ENCODE data around the gene MAPK8IP3.
"Not testable (repeated sequence)": the region's sequence is repeated elsewhere in the genome, so short reads cannot be mapped to it uniquely, and the experiment has no call there.

MAPK8IP3 gene

DNA sequence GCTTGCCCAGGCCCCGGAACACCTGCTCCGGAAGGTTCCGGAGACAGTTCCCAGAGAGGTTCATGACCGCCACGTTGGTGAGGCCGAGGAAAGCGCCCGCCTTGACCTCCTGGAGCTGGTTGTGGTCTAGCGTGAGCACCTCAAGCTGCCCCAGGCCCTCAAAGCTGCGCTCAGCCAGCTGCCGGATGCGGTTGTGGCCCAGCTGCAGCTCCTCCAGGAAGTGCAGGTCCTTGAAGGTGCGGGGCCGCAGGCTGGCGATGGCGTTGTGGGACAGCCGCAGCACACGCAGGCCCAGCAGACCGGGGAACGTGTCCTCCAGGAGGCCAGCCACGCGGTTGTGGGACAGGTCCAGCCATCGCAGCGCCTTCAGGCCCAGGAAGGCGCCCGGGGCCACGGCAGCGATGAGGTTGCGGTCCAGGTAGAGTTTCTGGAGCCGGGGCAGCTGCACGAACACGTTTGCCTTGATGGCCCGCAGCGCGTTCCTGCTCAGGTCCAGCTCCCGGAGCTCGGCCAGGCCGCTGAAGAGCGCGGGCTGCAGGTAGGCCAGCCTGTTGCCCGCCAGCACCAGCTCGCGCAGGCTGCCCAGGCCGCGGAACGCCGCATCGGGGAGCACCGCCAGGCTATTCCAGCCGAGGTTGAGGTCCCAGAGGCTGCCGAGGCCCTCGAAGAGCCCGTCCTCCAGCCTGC is 85.4 kb downstream of the MAPK8IP3 start:
- no peaks in the 10 kb centered on the region for H3K27me3 Mint-ChIP-seq
- H3K27ac Mint-ChIP-seq, result no peak overlapping the region
- ATAC-seq (replicated peaks) (no peak), DNase-seq (no peak)
- H3K9me3 Mint-ChIP-seq, result no peaks in the 10 kb centered on the region
- peaks cover 15% of the 10 kb centered on the region for H3K36me3 Mint-ChIP-seq (ENCODE audit: insufficient read depth)
- no peak overlapping the region for H3K4me3 Mint-ChIP-seq
- H3K4me1 Mint-ChIP-seq (ENCODE audit: low read depth in 2 of 2), result peaks cover 4% of the 10 kb centered on the region in 2 donors

DNA sequence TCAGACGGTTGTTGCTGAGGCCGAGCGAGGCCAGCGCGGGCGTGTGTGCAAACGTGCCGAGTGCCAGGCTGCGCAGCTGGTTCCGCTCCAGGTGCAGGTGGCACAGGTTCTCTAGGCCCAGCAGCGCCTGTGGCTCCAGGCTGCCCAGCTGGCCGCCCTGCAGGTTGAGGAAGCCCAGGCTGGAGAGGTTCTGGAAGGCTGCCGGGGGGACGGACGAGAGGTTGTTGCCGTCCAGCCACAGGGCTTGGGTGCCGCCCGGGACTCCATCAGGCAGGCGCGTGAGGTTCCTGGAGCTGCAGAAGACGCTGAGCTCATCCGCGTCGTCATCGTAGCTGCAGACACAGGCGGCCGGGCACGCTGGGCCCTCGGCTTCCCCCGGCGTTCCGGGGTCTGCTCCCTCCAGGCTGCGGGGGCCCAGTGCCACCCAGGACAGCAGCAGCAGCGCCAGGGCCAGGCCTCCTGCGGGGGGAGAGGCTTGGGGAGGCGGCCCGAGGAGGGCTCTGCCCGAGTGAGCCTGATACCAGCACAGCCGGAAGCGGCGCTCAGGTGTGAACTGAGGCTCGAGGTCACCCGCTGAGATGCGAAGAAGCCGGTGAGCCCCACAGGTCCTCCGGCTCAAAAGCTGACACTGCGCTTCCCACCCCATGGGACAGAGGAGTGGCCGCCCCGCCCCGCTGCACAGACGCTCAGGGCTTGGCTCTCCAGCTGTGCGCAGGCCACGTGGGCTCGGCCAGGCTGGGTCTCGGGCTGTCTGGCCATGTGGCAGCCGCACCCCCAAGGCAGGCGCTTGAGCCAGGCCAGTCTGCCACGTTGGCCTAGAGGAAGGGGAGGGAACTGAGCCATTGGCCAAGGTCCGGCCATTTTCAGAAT is 86.2 kb downstream of the MAPK8IP3 start:
- Mint-ChIP-seq H3K9me3 (no peaks in the 10 kb centered on the region), H3K36me3 (ENCODE audit: insufficient read depth) (peaks cover 11% of the 10 kb centered on the region), H3K4me3 (no peak overlapping the region), H3K27ac (no peak overlapping the region), H3K4me1 (ENCODE audit: low read depth in 2 of 2) (peaks cover 4% of the 10 kb centered on the region in 2 donors), H3K27me3 (no peaks in the 10 kb centered on the region)
- DNase-seq (no peak), ATAC-seq (replicated peaks) (no peak)

DNA sequence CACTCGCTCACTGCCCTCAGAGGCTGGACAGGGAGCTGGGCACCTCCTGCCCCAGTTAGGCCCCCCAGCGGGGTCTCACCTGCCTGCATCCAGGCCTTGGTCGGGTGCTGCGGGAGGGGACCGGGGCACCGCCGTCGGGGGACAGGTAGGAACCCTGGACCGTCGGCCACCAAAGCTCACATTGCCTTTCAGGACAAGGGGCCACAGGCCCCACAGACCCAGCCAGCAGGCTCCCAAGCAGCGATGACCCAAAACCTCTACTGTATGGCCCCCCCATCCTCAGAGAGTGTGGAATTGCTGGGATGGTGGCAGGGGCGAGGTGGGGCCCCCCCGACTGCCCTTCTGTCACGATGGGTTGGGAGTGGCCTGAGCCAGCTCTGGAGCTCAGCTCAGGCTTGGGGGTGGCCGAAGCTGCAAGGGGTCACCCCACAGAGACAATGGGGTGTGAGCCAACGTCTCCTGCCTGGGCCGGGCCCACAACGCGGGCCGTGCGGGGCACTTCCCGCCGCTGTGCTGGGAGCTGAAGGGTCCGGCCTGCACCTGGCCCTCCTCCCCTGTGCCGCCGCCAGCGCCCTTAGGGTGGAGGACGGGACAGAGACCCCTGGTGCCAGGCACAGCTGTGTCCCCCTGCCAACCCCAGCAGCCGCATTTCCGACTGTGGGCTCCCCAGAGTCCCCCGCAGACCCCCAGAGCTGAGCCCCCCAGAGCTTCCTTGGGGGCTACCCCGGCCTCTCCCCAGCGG is 87.0 kb downstream of the MAPK8IP3 start:
- Mint-ChIP-seq H3K9me3 (no peaks in the 10 kb centered on the region), H3K4me1 (ENCODE audit: low read depth in 2 of 2) (peaks cover 4% of the 10 kb centered on the region in 2 donors), H3K27me3 (no peaks in the 10 kb centered on the region), H3K4me3 (no peak overlapping the region), H3K36me3 (ENCODE audit: insufficient read depth) (peaks cover 9% of the 10 kb centered on the region), H3K27ac (no peak overlapping the region)
- ATAC-seq (replicated peaks), result no peak
- no peak for DNase-seq

DNA sequence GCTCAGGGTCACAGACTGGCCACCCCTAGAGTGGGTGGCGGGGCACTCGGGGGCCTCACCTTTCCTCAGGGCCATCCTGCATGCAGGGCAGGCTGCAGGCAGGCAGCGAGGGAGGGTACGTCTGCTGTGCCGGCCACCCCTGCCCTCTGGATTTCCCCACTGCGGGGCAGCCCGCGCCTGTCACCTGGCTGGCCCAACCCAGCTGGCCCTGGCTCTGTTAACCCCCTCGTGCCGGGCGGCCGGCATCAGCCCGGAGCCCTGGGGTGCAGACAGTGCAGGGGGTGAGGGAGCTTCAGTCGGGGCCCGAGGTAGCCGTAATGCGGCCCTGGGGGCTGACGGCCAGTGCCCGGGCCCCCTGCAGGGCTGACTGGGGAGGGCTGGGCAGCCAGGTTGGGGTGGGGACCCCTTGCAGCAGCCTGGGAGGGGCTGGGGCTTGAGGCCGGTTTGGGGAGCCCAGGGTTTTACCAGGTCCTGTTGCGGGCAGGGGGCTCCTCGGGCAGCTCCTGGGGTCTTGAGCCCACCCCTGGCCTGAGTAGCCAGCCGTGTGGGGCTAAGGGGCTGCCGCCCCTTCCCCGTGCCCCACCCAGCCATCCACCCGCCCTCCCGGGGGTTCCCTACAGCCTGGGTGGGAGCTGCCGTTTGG is 87.7 kb downstream of the MAPK8IP3 start, which contains the start of gene IGFALS:
Gene IGFALS (minus strand): TSS at position 128 of the 643 bp plus-strand sequence. CDS start 53 bp downstream, at position 75.
- ATAC-seq (replicated peaks), result no peak

DNA sequence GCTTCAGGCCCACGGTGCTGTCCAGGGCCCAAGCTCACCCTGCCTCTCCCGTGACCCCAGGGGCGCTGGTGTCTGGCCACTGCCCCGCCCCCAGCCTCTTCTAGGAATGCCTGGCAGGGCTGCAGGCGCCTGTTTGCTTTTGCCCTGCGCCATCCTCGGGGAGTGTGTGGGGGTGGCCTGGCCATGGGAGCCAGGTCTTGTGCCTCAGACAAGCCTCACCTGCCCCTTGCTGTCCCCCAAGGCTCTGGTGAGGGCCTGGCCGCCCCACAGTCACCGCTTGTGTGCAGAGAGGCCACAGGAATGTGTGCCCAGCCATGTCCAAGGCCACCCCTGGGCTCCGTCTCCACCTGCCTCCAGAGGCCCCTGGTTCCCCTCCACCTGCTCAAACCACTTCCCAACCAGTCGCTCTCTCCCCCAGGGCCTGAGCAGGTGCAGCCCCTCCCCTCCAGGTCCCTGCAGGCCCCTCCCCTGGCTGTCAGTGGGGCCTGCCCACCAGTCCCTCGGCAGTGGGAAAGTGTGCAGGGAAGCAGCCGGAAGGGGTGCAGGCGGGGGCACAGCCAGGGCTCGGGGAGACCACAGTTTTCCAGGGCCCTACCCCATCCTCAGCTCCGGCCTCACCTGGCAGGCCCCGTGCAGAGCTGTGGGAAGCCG is 88.4 kb downstream of the MAPK8IP3 start:
- Mint-ChIP-seq H3K36me3 (ENCODE audit: insufficient read depth) (peaks cover 3% of the 10 kb centered on the region), H3K4me1 (ENCODE audit: low read depth in 2 of 2) (no peaks in the 10 kb centered on the region), H3K27ac (no peak overlapping the region), H3K9me3 (no peaks in the 10 kb centered on the region), H3K4me3 (no peak overlapping the region), H3K27me3 (no peaks in the 10 kb centered on the region)
- ATAC-seq (replicated peaks) (no peak), DNase-seq (no peak)

More for the DNA sequence above, 87.7 kb downstream of the MAPK8IP3 start, which contains the start of gene IGFALS:
- H3K27ac Mint-ChIP-seq, result no peak within 1 kb of the TSS
- H3K4me3 Mint-ChIP-seq, result no peak within 1 kb of the TSS
- peaks cover 4% of the 10 kb centered on the region in 2 donors for H3K4me1 Mint-ChIP-seq (ENCODE audit: low read depth in 2 of 2)
- H3K36me3 Mint-ChIP-seq (ENCODE audit: insufficient read depth), result peaks cover 6% of the 10 kb centered on the region
- H3K27me3 Mint-ChIP-seq, result no peaks in the 10 kb centered on the region
- H3K9me3 Mint-ChIP-seq, result no peaks in the 10 kb centered on the region
- no peak for DNase-seq

DNA sequence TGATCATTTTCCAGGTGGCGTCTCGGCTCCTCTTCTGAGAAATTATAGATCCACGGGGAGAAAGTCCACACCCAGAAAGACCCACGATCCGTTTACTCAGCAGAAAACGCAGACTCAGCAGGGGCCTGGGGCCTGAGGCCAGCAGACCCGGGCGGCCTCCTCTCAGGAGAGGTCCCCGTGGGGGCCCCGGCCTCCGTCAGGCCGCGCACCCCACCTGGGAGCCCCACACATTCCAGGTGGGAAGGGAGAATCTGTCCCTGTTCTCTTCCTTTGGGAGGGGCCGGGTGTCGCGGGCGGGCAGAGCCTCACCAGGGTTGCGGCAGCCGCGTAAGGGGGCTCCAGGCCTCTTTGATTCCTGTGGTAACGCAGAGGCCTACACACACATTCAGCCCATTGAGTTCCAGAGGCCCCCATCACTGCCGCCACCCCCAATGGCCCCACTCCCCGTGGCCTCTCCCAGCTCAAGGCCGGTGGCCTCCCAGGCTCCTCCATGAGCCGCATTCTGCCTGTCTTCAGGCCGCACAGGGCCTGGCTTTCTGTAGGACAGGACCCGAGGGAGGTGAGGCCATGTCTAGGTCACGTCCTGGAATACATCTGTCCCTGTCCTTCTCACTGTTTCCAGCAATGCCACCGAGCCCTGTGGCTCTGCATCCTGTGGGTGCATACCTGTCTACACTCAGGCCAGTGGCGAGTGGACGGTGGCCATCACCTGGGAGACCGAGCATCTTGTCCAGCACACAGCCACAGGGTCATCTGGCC is 89.1 kb downstream of the MAPK8IP3 start:
- Mint-ChIP-seq H3K27ac (no peak overlapping the region), H3K36me3 (ENCODE audit: insufficient read depth) (peaks cover 8% of the 10 kb centered on the region), H3K4me3 (no peak overlapping the region), H3K4me1 (ENCODE audit: low read depth in 2 of 2) (no peaks in the 10 kb centered on the region), H3K27me3 (no peaks in the 10 kb centered on the region), H3K9me3 (no peaks in the 10 kb centered on the region)
- DNase-seq (no peak), ATAC-seq (replicated peaks) (no peak)

DNA sequence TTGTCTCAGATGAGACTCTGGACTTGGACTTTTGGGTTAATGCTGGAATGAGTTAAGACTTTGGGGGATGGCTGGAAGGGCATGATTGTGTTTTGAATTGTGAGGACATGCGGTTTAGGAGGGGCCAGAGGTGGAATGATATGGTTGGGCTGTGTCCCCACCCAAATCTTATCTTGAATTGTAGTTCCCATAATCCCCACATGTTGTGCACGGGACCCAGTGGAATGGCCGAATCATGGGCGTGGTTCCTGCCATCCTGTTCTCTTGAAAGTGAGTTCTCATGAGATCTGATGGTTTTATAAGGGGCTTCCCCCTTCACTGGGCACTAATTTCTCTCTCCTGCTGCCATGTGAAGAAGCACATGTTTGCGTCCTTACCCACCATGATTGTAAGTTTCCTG is 93.3 kb downstream of the MAPK8IP3 start:
- H3K27ac Mint-ChIP-seq; H3K4me3 Mint-ChIP-seq; ATAC-seq (replicated peaks); H3K9me3 Mint-ChIP-seq; H3K27me3 Mint-ChIP-seq; DNase-seq; H3K36me3 Mint-ChIP-seq (ENCODE audit: insufficient read depth); H3K4me1 Mint-ChIP-seq (ENCODE audit: low read depth in 2 of 2): not testable (repeated sequence)

DNA sequence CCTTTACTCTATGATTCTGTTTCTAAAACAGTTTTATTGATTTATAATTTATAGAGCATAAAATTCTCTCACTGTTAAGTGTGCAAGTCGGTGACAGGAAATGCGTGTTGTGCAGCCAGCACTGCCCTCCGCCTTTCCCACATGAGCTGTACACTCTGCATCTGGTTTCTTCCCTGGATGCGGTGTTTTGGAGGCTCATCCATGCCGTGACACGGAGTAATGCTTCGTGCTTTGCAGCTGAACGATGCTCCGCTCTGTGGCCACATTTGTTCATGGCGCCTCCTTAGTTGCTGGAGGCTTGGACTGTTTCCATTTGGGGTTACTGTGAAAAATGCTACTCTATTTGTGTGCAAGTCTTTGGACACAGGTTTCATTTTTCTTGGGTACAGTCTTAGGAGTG is 94.7 kb downstream of the MAPK8IP3 start:
- H3K4me1 Mint-ChIP-seq (ENCODE audit: low read depth in 2 of 2), result no peaks in the 10 kb centered on the region
- no peaks in the 10 kb centered on the region for H3K27me3 Mint-ChIP-seq
- H3K36me3 Mint-ChIP-seq (ENCODE audit: insufficient read depth), result peaks cover 4% of the 10 kb centered on the region
- no peak overlapping the region for H3K27ac Mint-ChIP-seq
- DNase-seq, result no peak
- ATAC-seq (replicated peaks), result no peak
- no peak overlapping the region for H3K4me3 Mint-ChIP-seq
- no peaks in the 10 kb centered on the region for H3K9me3 Mint-ChIP-seq

DNA sequence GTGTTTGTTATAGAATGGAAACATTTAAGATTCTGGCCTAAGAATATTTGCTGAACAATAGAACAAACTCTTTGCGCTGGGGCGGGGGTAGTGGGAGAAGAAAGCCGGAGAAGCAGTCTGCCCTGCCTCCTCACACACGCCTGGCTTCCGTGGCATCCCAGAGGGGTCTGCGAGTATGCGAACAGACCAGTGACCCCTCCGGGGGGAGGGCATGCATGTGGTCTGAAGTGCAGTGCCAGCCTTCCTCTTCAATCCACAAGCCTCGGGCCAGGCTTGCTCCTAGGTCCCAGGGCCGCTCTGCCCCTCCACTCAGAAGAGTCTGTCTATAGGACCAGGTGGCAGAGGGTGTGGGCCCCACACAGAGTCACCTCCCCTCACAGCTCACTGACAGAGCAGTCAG is 101.6 kb downstream of the MAPK8IP3 start:
- Mint-ChIP-seq H3K27me3 (no peaks in the 10 kb centered on the region), H3K4me3 (no peak overlapping the region), H3K4me1 (ENCODE audit: low read depth in 2 of 2) (no peaks in the 10 kb centered on the region), H3K27ac (no peak overlapping the region), H3K9me3 (no peaks in the 10 kb centered on the region), H3K36me3 (ENCODE audit: insufficient read depth) (peaks cover 26% of the 10 kb centered on the region)
- ATAC-seq (replicated peaks) (no peak), DNase-seq (no peak)

DNA sequence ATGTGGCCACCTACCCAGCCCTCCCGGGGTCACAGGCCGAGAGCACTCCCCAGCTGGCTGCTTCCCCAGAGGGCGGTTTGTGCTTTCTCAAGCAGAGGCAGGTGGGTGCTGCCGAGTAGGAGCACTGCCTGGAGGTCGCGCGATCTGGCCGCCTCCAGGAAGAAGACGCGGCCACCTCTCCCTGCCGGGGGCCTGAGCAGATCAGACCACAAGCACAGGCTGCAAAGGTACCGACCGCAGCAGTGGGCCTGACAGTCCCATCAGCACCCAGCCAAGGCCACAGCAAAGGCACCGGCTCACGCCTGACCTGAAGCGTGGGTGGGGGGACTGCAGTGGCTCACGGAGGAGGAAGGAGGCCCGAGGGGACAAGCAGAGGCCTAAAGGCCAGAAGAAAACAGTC is 102.7 kb downstream of the MAPK8IP3 start:
- Mint-ChIP-seq H3K27me3 (no peaks in the 10 kb centered on the region), H3K9me3 (no peaks in the 10 kb centered on the region), H3K4me1 (ENCODE audit: low read depth in 2 of 2) (peaks cover 4 to 6% of the 10 kb centered on the region in 2 donors), H3K36me3 (ENCODE audit: insufficient read depth) (peaks cover 32% of the 10 kb centered on the region), H3K27ac (no peak overlapping the region), H3K4me3 (no peak overlapping the region)
- no peak for ATAC-seq (replicated peaks)
- no peak for DNase-seq

DNA sequence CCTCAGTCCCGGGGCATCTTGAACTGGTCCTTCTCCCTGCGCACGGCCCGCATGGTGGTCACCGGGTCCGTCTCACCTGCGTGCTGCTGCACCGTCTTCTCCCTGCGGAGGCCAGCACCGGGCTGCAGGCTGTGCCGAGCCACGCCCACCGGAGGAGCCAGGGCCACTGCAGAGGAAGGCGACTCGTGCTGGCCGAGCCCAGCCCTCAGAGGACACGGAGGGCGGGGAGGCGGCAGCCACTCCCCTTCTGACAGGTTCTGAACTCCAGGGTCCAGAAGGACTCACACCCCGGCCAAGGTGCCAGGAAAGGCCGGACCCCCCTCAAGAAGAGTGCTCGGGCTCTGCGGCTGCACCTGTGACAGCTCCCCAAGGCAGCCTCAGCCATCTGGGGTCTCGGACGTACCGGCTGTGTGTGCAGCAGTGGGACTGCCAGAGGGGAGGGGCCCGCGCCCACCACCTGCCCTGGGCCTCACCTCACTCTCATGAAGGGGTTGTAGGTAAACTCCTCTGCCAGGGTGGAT is 103.3 kb downstream of the MAPK8IP3 start:
- H3K36me3 Mint-ChIP-seq (ENCODE audit: insufficient read depth), result peaks cover 38% of the 10 kb centered on the region
- ATAC-seq (replicated peaks), result no peak
- no peaks in the 10 kb centered on the region for H3K27me3 Mint-ChIP-seq
- DNase-seq, result no peak
- H3K9me3 Mint-ChIP-seq, result no peaks in the 10 kb centered on the region
- H3K27ac Mint-ChIP-seq, result no peak overlapping the region
- H3K4me1 Mint-ChIP-seq (ENCODE audit: low read depth in 2 of 2), result peaks cover 4 to 6% of the 10 kb centered on the region in 2 donors
- H3K4me3 Mint-ChIP-seq, result no peak overlapping the region

DNA sequence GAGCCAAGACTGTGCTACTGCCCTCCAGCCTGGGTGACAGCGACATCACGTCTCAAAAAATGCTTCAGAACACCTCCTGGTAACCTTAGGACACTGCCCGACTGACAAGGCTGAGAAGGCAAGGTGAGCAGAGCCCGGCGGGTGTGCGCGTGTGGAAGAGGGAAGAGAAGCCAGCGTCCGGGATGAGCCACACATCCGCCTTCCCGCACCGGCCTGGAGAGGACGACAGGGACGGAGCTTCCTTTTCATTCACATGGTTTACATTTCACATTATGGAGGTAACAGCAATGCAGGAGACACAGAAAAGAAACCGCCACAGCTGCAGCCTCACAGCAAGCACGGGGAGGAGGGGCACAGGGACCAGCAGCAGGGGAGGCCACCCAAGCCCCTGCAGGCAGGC is 104.1 kb downstream of the MAPK8IP3 start:
- DNase-seq, result no peak
- Mint-ChIP-seq H3K4me3 (no peak overlapping the region), H3K36me3 (ENCODE audit: insufficient read depth) (peaks cover 44% of the 10 kb centered on the region), H3K27ac (no peak overlapping the region), H3K27me3 (no peaks in the 10 kb centered on the region), H3K4me1 (ENCODE audit: low read depth in 2 of 2) (peaks cover 4 to 6% of the 10 kb centered on the region in 2 donors), H3K9me3 (no peaks in the 10 kb centered on the region)
- ATAC-seq (replicated peaks), result no peak
